NCI-H1436 treated with DMSO at 0.1 percent for 48 hours (cell line): ENCODE measurements around the gene DENND5A.

Experiments used
- DNase-seq: peaks from one replicate; lab custom pipeline; 2025; lab: John Stamatoyannopoulos, UW

Gene DENND5A

DNA sequence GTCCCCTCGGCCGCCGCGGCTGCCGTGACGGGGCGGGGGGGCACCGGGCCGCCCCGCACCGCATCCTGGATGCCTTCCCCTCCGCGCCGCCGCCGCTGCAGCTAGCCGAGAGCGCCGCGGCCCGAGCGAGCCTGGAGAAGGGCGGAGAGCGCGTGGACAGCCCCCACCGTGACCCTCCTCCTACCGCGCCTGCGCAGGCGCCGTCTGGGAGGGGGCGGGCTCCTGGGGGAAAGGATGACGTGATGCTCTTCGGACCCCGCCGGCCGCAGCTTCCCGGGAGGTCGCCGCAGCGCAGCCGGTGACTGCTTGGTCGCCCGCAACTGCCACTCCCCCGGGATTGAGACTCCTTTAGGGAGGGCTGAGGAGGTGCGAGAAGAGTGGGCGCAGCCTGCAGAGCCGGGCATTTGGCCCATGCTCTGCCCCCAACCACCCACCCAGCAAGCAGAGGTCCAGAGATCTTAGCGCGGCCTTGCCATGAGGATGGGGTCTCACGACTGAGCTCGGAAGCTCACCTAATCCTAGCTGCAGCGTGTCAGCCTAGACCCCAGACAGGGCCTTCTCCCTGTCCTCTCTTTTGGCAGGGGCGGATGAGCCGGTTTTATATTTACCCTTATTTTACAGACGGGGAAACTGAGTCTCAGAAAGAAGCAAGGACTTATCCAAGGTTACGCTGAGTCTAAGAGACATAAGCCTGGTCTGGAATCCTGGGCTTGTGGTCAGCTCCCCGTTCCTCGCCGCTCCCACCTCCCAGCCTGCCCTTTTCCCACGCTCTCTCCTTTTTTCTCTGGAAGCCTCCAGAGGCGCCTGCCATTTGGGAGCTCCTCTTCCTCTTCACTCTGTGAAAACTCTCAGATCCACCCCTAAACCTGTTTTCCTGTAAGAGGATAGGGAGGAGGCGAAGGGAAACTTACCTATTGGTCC is at the start of gene DENND5A:
TSS of gene DENND5A (minus strand) at position 140 of the 921 bp plus-strand sequence. CDS start 281 bp downstream, outside the sequence.
- no peak for DNase-seq

- DNase-seq, result peak; percentile 95
These were observed 49.3 kb upstream of the DENND5A start, which contains the start of gene TMEM41B for GRCh38 chr11:9314291-9315077. Gene TMEM41B, minus strand, starts transcription at chr11:9314593. Its CDS starts 152 bp downstream, at chr11:9314441.

GRCh38 chr11:9313648-9314290 is 48.6 kb upstream of the DENND5A start:
- no peak for DNase-seq

DNA sequence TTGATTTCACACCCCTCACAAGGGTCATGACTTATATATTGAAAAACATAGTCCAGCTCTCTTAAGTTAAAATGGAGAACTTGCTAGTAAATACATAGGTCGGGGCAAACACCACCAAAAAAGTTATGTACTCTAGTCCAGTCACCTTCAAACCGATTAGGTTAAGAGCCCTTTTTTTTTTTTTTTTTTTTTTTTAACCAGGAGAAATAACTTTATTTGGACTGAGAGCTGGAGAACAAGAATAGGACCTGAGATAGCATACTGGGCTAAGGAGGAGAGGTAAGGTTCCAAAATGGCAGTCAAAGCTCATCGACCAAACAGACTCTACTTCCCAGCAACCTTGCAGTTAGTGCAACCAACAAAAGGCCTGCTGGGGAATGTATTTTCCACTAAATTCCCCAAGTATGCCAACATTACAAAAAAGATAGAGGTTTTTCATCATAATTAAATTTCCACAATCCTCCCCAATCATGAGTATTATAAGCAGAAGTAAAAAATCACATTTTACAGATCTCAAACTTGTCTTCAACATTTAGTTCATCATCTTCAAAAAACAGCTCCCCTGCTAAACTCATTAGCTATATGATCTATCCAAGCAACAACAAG is 45.4 kb upstream of the DENND5A start:
- no peak for DNase-seq

- DNase-seq, result no peak
These were observed 39.0 kb upstream of the DENND5A start for GRCh38 chr11:9304178-9304577.

DNA sequence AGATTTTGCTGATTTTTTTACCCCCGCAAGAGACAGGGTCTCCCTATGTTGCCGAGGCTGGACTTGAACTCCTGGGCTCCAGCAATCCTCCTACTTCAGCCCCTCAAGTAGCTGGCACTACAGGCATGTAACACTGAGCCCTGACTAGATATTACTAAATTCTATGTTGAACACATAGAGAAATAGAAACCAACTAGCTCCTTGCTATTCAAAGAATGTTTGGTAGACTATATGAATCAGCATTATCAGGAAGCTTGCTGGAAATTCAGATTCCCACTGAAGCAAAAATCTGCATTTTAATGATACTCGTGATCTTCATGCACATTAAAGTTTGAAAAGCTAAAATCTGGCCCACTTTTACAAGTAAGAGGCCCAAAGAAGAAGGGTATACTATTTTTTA is 37.3 kb upstream of the DENND5A start:
- DNase-seq, result no peak

DNA sequence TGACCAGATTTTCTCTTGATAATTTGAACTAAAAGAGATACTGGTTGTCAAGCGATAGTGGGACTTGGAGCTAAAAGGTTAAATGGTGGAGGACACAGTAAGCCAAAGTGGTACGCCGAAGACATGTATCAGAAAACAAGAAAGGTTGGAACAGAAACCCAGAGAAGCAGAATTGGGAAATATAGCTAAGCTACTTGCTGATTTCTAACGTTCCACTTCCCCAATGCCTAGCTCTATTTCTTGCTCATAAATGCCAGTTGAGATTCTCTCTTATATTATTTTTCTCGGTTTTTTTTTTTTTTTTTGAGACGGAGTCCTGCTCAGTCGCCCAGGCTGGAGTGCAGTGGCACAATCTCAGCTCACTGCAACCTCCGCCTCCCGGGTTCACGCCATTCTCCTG is 36.6 kb upstream of the DENND5A start:
- DNase-seq, result no peak

DNA sequence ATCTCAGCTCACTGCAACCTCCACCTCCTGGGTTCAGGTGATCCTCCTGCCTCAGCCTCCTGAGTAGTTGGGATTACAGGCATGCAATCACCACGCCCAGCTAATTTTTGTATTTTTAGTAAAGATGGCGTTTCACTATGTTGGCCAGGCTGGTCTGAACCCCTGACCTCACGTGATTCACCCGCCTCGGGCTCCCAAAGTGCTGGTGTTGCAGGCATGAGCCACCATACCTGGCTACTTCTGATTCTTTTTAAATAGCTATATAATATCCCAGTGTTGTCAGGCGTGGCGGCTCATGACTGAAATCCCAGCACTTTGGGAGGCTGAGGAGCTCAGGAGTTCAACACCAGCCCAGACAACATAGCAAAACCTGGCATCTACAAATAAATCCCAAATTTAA is 28.5 kb upstream of the DENND5A start:
- no peak for DNase-seq

DNA sequence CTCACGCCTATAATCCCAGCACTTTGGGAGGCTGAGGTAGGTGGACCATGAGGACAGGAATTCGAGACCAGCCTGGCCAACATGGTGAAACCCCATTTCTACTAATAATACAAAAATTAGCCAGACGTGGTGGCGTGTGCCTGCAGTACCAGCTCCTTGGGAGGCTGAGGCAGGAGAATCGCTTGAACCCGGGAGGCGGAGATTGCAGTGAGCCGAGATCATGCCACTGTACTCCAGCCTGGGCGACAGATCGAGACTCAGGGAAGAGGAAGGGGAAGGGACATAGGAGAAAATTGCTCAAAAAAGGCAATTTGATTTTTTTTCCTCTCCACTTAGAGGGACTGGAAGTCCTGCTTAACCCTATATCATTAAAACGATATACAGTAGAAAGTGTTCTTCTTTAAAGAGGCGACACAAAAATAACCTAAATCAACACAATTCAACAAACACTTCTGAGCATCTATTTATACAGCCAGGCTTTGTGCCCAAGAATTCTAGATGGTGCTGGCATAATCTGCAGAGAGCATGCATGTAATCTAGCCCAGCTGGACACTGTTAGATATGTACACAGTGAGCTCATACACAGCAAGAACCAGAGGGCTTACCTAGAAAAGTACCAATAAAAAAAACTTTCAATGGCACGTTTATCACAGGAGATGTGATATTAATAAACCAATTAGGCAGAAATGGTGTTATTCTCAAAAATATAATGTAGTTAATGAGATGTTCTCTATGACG is 20.9 kb upstream of the DENND5A start:
- no peak for DNase-seq

GRCh38 chr11:9280655-9281301 is 15.6 kb upstream of the DENND5A start:
- DNase-seq, result no peak

GRCh38 chr11:9277176-9277575 is 12.0 kb upstream of the DENND5A start:
- no peak for DNase-seq

- no peak for DNase-seq
These were observed 11.4 kb upstream of the DENND5A start for GRCh38 chr11:9276571-9276970.

- no peak for DNase-seq
These were observed 9.5 kb upstream of the DENND5A start for GRCh38 chr11:9274499-9275258.

DNA sequence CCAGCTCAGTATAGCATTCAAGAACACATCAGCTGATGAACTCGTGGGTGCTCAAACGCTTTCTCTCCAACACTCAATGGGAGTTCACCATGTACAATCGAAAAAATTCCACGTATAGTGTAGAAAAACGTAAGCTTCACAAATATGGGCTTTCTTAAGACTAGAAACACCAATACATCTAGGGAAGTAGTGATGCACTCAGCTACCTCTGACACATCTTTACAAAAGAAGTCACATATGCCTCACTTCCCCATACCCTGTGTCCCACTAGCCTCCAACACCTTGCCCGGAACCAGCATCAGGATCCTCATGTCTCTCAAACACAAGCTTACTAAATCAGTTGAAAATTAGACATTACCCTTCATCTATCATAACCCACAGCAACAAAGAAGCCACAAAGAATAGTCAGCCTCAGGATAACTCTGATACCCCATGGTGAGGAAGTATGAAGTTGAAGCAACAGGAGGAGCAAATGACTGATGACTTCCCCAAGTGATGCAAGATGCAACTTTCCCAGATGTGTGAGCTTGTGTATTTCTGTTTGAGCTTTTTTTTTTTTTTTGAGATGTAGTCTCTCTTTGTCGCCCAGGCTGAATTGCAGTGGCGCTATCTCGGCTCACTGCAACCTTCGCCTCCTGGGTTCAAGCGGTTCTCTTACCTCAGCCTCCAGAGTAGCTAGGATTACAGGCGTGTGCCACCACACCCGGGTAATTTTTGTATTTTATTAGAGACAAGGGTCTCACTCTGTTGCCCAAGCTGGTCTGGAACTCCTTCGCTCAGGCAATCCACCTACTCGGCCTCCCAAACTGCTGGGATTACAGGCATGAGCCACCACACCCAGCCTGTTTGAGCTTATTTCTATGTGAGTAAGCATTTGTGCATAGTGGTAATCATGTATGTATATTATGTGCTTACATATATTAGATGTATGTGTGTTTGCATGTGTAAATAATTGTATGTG is 8.5 kb upstream of the DENND5A start:
- DNase-seq, result no peak

GRCh38 chr11:9269492-9270013 is 4.4 kb upstream of the DENND5A start:
- no peak for DNase-seq

GRCh38 chr11:9267680-9268079 is 2.5 kb upstream of the DENND5A start:
- DNase-seq, result no peak

DNA sequence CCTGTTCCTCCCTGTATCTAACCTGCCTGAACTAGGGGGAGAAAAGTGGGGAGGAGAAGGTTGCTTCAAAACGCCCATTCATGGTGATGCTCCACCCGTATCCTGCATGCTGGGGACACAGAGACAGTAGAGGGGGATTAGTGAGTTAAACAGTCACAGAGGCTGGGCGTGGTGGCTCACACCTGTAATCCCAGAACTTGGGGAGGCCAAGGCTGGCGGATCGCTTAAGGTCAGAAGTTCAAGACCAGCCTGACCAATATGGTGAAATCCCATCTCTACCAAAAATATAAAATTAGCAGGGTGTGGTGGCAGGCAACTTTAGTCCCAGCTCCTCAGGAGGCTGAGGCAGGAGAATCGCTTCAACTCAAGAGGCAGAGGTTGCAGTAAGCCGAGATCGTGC is 1.8 kb upstream of the DENND5A start:
- DNase-seq, result no peak

DNA sequence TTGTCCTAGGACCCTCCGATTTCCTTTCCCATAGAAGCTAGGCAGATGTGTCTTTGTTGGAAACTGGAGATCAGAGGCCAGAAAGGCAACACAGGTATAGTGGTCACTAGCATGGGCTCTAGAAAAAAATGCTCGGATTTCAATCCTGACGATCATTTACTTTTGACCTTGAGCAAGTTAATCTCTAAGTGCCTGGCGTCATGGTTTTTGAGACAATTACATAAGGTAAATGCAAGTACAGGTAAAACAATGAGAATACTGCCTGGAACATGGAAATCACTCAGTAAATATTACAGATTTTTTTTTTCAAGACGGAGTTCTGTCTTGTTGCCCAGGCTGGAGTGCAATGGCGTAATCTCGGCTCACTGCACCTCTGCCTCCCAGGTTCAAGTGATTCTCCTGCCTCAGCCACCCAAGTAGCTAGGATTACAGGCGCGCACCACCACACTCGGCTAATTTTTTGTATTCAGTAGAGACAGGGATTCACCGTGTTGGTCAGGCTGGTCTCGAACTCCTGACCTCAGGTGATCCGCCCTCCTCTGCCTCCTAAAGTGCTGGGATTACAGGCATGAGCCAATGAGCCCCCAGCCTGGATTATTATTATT is 1.1 kb upstream of the DENND5A start:
- no peak for DNase-seq
